Fibroblast of lung (primary cell): ENCODE measurements around the gene COL4A2. TPM values are rescaled to one million over a fixed set of nuclear protein-coding genes. Genes with fewer than 3 reads are reported as not detected.

Experiments used
- DNase-seq, 2 donors: peaks; one replicate each; pipeline versions ENCODE4 v3.0.0 to v3.0.0-alpha.2; 2010; ENCODE audit warnings: low read depth in 2 of 2
- H2AFZ ChIP-seq: 2 replicates; pipeline ENCODE4 v1.5.1; 2012; ENCODE audit warnings: low read length, control low read depth, inconsistent platforms
- H3K27ac ChIP-seq: 2 replicates; pipeline ENCODE4 v1.5.1; 2011; ENCODE audit warnings: low read length, control low read depth; ENCODE audit not compliant: insufficient read depth
- H3K27me3 ChIP-seq: 2 replicates; pipeline ENCODE4 v1.5.1; 2011; ENCODE audit warnings: mild to moderate bottlenecking, low read length; ENCODE audit not compliant: control insufficient read depth, insufficient read depth
- H3K36me3 ChIP-seq: 2 replicates; pipeline ENCODE4 v1.5.1; 2011; ENCODE audit warnings: low read length; ENCODE audit not compliant: control insufficient read depth, insufficient read depth
- H3K4me1 ChIP-seq: 2 replicates; pipeline ENCODE4 v1.5.1; 2011; ENCODE audit warnings: low read length; ENCODE audit not compliant: control insufficient read depth, insufficient read depth; ENCODE audit errors: extremely low read depth
- H3K4me2 ChIP-seq: 2 replicates; pipeline ENCODE4 v1.5.1; 2011; ENCODE audit warnings: low read length, control low read depth; ENCODE audit not compliant: insufficient read depth; ENCODE audit errors: extremely low read depth
- H3K4me3 ChIP-seq, 4 experiments: fragments of 200-600 bp in 1 of 4; sonication (generic) in 1 of 4; replicated peaks in 1 of 4; 2 replicates each; pipeline ENCODE4 v1.5.1; 2011 to 2016; ENCODE audit warnings: low read length in 4 of 4, low read depth in 3 of 4, mild to moderate bottlenecking in 3 of 4, control low read depth in 2 of 4, inconsistent platforms in 1 of 4, mixed read lengths in 1 of 4; ENCODE audit not compliant: insufficient read depth in 1 of 4; ENCODE audit errors: control extremely low read depth in 1 of 4
- H3K79me2 ChIP-seq: 2 replicates; pipeline ENCODE4 v1.5.1; 2012; ENCODE audit warnings: mild to moderate bottlenecking, low read length, inconsistent platforms; ENCODE audit not compliant: control insufficient read depth, insufficient read depth
- H3K9ac ChIP-seq: 2 replicates; pipeline ENCODE4 v1.5.1; 2011; ENCODE audit warnings: mild to moderate bottlenecking, low read length, control low read depth; ENCODE audit not compliant: insufficient read depth
- H3K9me3 ChIP-seq: 2 replicates; pipeline ENCODE4 v1.5.1; 2012; ENCODE audit warnings: low read depth, low read length; ENCODE audit not compliant: control insufficient read depth, insufficient read depth
- H4K20me1 ChIP-seq: 2 replicates; pipeline ENCODE4 v1.5.1; 2011; ENCODE audit warnings: low read length; ENCODE audit not compliant: control insufficient read depth, insufficient read depth; ENCODE audit errors: extremely low read depth
- EZH2 ChIP-seq: IDR thresholded peaks from 2 replicates; pipeline ENCODE4 v1.5.1; 2012; ENCODE audit warnings: low read length, control low read depth, mild to moderate bottlenecking; ENCODE audit errors: missing control alignments
- polyA plus RNA-seq, 2 donors: library from polyadenylated mRNA; depleted of rRNA in 1 of 2; stranded (reverse) in 1 of 2; unstranded in 1 of 2; fragments of >200 nt; gene quantifications; 2 replicates each; pipeline ENCODE4 v1.2.1, GENCODE V29; 2011 to 2012; ENCODE audit warnings: missing spikeins in 1 of 2
- total RNA-seq: library from RNA; depleted of rRNA; stranded (reverse); fragments of >200 nt; gene quantifications from 2 replicates; pipeline ENCODE4 v1.2.1, GENCODE V29; 2014
- TF ChIP-seq, protein P1 (sequence below), 2 donors: IDR thresholded peaks in 1 of 2; conservative IDR thresholded peaks in 1 of 2; 1 replicate in 1 of 2; 2 replicates in 1 of 2; pipeline ENCODE4 v1.5.1; 2011 to 2012; ENCODE audit warnings: low read length in 2 of 2, control low read depth in 1 of 2, inconsistent platforms in 1 of 2, low read depth in 1 of 2, mild to moderate bottlenecking in 1 of 2

COL4A2 gene
- total and polyA plus RNA-seq, 2 donors (not counting 1 experiment from before 2014, with no cell fraction given): 93.1 to 463 TPM

DNA sequence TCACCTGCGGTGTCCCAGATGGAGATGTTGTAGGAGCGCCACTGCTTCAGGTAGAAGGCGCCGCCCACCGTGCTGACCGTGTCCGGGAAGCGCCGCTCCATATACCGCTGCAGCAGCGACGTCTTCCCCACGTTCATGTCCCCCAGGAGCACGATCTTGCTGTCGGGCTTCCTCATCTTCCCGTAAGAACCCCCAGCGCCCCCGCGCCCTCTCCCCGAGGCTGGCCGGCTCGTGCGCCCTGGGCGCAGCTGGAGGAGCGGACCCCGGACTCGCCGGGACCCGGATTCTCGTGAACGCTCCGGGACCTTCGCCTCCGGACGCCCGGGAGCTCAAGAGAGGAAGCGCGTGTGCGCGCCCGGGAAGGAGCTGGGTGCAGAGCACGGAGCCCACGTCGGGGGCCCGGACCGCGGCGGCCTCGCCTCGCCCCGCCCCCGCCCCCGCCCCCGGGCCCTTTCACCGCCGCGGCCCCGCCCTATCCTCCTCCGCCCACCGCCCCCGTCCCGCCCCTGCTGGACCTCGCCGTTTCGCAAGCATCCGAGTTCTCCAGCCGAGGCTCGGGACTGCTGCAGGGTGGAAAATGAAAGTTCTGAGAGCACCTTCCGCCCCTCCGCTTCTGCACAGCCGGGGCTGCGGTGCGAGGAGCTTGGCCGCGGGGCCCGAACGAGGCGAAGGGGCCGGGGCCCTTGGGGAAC lies 254.4 kb downstream of the COL4A2 start, which contains the start of gene RAB20:
TSS of gene RAB20 (minus strand) at position 379 of the 692 bp plus-strand sequence. CDS start at position 176, 203 bp downstream.
- H3K4me3 ChIP-seq: peak within 1 kb of the TSS; percentile 79 to 93 (median 90)
- no peaks in the 10 kb centered on the region for H3K27me3 ChIP-seq
- peaks cover 7% of the 10 kb centered on the region for H3K4me1 ChIP-seq
- peak within 1 kb of the TSS; percentile 47 for H3K27ac ChIP-seq
- no peaks in the 10 kb centered on the region for H3K9me3 ChIP-seq
- H3K36me3 ChIP-seq: no peaks in the 10 kb centered on the region
- peak within 1 kb of the TSS; percentile 82 for H3K4me2 ChIP-seq
- DNase-seq: peak; percentile 75 to 86
- H3K9ac ChIP-seq: peak within 1 kb of the TSS; percentile 62
- H3K79me2 ChIP-seq: no peaks in the 10 kb centered on the region
- H4K20me1 ChIP-seq: no peaks in the 10 kb centered on the region
- peak within 1 kb of the TSS; percentile 80 for H2AFZ ChIP-seq
- TF ChIP-seq EZH2: no peak
- TF ChIP-seq, protein P1, sequence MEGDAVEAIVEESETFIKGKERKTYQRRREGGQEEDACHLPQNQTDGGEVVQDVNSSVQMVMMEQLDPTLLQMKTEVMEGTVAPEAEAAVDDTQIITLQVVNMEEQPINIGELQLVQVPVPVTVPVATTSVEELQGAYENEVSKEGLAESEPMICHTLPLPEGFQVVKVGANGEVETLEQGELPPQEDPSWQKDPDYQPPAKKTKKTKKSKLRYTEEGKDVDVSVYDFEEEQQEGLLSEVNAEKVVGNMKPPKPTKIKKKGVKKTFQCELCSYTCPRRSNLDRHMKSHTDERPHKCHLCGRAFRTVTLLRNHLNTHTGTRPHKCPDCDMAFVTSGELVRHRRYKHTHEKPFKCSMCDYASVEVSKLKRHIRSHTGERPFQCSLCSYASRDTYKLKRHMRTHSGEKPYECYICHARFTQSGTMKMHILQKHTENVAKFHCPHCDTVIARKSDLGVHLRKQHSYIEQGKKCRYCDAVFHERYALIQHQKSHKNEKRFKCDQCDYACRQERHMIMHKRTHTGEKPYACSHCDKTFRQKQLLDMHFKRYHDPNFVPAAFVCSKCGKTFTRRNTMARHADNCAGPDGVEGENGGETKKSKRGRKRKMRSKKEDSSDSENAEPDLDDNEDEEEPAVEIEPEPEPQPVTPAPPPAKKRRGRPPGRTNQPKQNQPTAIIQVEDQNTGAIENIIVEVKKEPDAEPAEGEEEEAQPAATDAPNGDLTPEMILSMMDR (conservative IDR thresholded peaks at IDR 0.05 in 1 of 2, IDR thresholded peaks at IDR 0.05 in 1 of 2; ENCODE audit: low read depth in 1 of 2, low read length in 2 of 2): no peak

DNA sequence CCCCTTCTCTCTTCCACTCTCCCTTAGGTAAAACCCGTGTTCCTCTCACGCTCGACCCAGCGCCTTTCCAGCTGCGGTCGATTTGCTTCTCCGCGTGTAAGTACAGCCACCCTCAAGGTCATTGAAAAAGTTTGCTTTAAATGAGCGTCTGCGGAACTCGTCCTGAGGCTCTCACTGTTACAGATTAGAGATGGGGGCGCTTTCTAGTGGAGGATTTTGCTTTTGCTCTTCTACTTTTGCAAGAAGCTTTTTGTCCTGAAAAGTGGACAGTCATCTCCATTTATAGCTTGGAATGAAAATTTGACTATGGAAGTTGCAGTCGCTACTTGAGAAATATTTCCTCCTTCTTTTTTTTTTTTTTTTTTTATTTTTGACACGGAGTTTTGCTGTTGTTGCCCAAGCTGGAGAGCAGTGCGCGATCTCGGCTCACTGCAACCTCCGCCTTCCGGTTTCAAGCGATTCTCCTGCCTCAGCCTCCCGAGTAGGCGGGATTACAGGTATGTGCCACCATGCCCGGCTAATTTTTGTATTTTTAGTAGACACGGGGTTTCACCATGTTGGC lies 255.0 kb downstream of the COL4A2 start:
- DNase-seq: peak in 1 of 2 donors; percentile 62
- Histone ChIP-seq H3K36me3 (no peaks in the 10 kb centered on the region), H3K4me3 (peak overlapping the region; percentile 79 to 93 (median 90)), H3K27ac (peak overlapping the region; percentile 10), H3K4me2 (peak overlapping the region; percentile 75), H3K27me3 (no peaks in the 10 kb centered on the region), H3K79me2 (no peaks in the 10 kb centered on the region), H4K20me1 (no peaks in the 10 kb centered on the region), H3K9ac (peak overlapping the region; percentile 62), H3K9me3 (no peaks in the 10 kb centered on the region), H2AFZ (peak overlapping the region; percentile 77), H3K4me1 (peaks cover 7% of the 10 kb centered on the region)
- TF ChIP-seq, protein P1 (conservative IDR thresholded peaks at IDR 0.05 in 1 of 2, IDR thresholded peaks at IDR 0.05 in 1 of 2; ENCODE audit: low read depth in 1 of 2, low read length in 2 of 2): no peak
- no peak for TF ChIP-seq EZH2

Other genes starting within 250 kb of the COL4A2 start
- gene COL4A1, start 127 bp upstream of the COL4A2 start, total RNA-seq: 34.0 and 57.5 TPM in 2 replicates
- gene COL4A1, start 127 bp upstream of the COL4A2 start, polyA plus RNA-seq: 18.4 and 607 TPM in 2 replicates